ENCODE measurements around the gene MED17. TPM values are rescaled to one million over a fixed set of nuclear protein-coding genes. Genes with fewer than 3 reads are reported as not detected.

Gene MED17
- total and polyA plus RNA-seq, 2 of the 13 experiments (the other 11 are each of a cell fraction or from before 2014, with no cell fraction given) = 23.1 to 37.0 TPM

- FAIRE-seq = no peak
- intact Hi-C loops (cut with micrococcal nuclease; ENCODE audit: unreplicated experiment) = no loop called here
- Histone ChIP-seq H3K27me3 (ENCODE audit: control insufficient read depth in 1 of 2, insufficient read depth in 2 of 2, low read length in 2 of 2) (no peaks in the 10 kb centered on the region), H2AFZ (ENCODE audit: low read length) (no peak overlapping the region), H3K4me3 (replicated peaks in 1 of 3; ENCODE audit: insufficient read depth in 1 of 3, low read depth in 2 of 3, low read length in 3 of 3) (no peak overlapping the region), H3K79me2 (ENCODE audit: insufficient read depth, low read length) (no peaks in the 10 kb centered on the region), H3K27ac (ENCODE audit: extremely low read length, insufficient read depth, low read length) (no peak overlapping the region), H3K9ac (ENCODE audit: insufficient read depth, low read depth, low read length) (no peak overlapping the region), H3K4me2 (ENCODE audit: low read depth, low read length) (no peak overlapping the region), H4K20me1 (ENCODE audit: insufficient read depth, low read length) (no peaks in the 10 kb centered on the region), H3K9me3 (ENCODE audit: low read length) (no peaks in the 10 kb centered on the region), H3K36me3 (replicated peaks in 1 of 2; ENCODE audit: control insufficient read depth in 1 of 2, insufficient read depth in 2 of 2, low read length in 2 of 2) (peaks cover 13 to 78% of the 10 kb centered on the region in 2 experiments), H3K4me1 (ENCODE audit: insufficient read depth, low read length) (no peaks in the 10 kb centered on the region)
- in situ Hi-C loops (cut with HindIII; ENCODE audit: extremely low pct_ligation_motif_present, low pct_unique_long_range_greater_than_20kb) = no loop called here
- BruUV-seq (replicated peaks) = no TSS peak
- WGBS (ENCODE audit: low lambda C conversion rate) = 98% methylated on average over 6 of the region's 6 CpGs
- CTCF ChIA-PET (ENCODE audit: low intra/inter-chr PET ratio, low total read pairs) = no interaction called here
- no peak for DNase-seq (ENCODE audit: low spot score)
- TF ChIP-seq PRPF4 (IDR thresholded peaks at IDR 0.05; ENCODE audit: low read depth, low read length, poor library complexity, severe bottlenecking) (no peak), YEATS2 (CRISPR knock-in tag; IDR thresholded peaks at IDR 0.05; ENCODE audit: borderline replicate concordance) (no peak), RBM22 (optimal IDR thresholded peaks at IDR 0.05; ENCODE audit: low read length) (peak; percentile 24), CC2D1A (CRISPR knock-in tag; IDR thresholded peaks at IDR 0.05) (no peak), ZNF567 (CRISPR knock-in tag; IDR thresholded peaks at IDR 0.05; ENCODE audit: borderline replicate concordance) (no peak), RFX5 (IDR thresholded peaks at IDR 0.05; ENCODE audit: low read depth, low read length) (no peak), ZNF790 (CRISPR knock-in tag; IDR thresholded peaks at IDR 0.05; ENCODE audit: borderline replicate concordance) (no peak), MAFK (conservative IDR thresholded peaks at IDR 0.05 in 1 of 2, IDR thresholded peaks at IDR 0.05 in 1 of 2; ENCODE audit: low read length in 2 of 2) (no peak), BCL3 (CRISPR knock-in tag; IDR thresholded peaks at IDR 0.05) (no peak), POLR2A (IDR thresholded peaks at IDR 0.05; ENCODE audit: insufficient read depth in 1 of 2, low read depth in 2 of 2, low read length in 2 of 2) (no peak), FOSL2 (CRISPR knock-in tag; IDR thresholded peaks at IDR 0.05) (no peak), ZNF101 (CRISPR knock-in tag; IDR thresholded peaks at IDR 0.05; ENCODE audit: borderline replicate concordance, low read depth) (no peak), RFXAP (CRISPR knock-in tag; IDR thresholded peaks at IDR 0.05; ENCODE audit: borderline replicate concordance) (no peak), TMF1 (CRISPR knock-in tag; IDR thresholded peaks at IDR 0.05; ENCODE audit: low read depth) (no peak), ZNF329 (CRISPR knock-in tag; IDR thresholded peaks at IDR 0.05; ENCODE audit: low read depth) (no peak), ZSCAN31 (CRISPR knock-in tag; IDR thresholded peaks at IDR 0.05; ENCODE audit: low read depth) (no peak), CEBPB (IDR thresholded peaks at IDR 0.05; ENCODE audit: borderline replicate concordance, low read depth, low read length) (0 out of 2 replicates have a peak, but pooled peaks have one; percentile 15), RBFOX2 (IDR thresholded peaks at IDR 0.05; ENCODE audit: low read depth, low read length) (peak; percentile 20; the same call in 1 of the 2 replicates)
- POLR2A ChIA-PET = interaction anchor here (1.3 to 4.1 kb wide), 2 partner anchors 13 to 56 kb away, joined by 5 to 13 read pairs; partner anchors contain the start of genes C11orf54, MED17 and TAF1D
- no peak for ATAC-seq
These were observed 12.6 kb downstream of the MED17 start for GRCh38 chr11:93796441-93797231.

Measured in HepG2 (cell line).